Right renal pelvis (tissue), 4 donors: Measurements from ENCODE around the gene C8B. TPM values are rescaled to one million over a fixed set of nuclear protein-coding genes. Genes with fewer than 3 reads are reported as not detected.

ENCODE experiments used
- DNase-seq, 4 donors: peaks; one replicate each; pipeline ENCODE4 v3.0.0-alpha.2; 2013; ENCODE audit warnings: low read depth in 4 of 4, low spot score in 3 of 4, missing footprints in 1 of 4
- polyA plus RNA-seq, 4 donors: library from polyadenylated mRNA; unstranded; fragments of 120-200 nt; gene quantifications; one replicate each; pipeline ENCODE4 v1.2.1, GENCODE V29; 2013; ENCODE audit not compliant: insufficient read length in 4 of 4

C8B gene
- under 1 TPM in 1 of 4 donors, not detected in 3; 0.03 TPM for polyA plus RNA-seq

DNA sequence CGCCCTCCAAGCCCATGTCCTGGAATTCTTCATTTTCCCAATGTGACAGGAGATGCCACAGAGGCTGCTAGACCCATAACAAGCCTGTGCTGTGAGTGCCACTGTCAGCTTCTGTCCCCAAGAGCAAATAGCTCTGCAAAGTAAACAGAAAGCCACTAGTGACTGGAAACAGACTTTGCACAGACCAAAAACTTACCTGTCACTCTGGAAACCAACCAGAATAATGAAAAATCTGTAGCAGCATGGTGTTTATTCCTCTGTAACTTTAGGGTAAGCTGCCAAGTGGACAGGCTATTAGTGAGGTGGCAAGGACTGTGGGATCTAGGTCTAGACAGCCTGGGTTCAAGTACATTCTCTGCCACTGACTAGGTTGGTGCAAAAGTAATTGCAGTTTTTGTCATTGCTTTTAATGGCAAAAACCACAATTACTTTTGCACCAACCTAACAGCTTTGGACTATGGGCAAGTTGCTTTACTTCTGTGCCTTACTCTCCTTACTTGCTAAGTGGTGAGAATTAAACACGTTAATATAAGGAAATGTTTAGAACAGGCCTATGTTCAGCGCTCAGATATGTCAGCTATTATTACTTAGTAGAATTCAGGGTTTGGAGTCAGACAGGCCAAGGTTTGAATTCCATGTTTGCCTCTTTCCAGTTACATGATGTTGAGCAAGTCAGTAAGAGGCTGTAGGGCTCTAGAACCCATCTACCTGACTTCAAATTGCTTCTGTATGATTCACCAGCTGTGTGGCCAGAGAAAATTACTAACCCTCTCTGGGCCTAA lies at the start of gene C8B:
C8B (minus strand) TSS at position 100 of the 782 bp plus-strand sequence; CDS start at position 33, 67 bp downstream.
- DNase-seq: no peak

DNA sequence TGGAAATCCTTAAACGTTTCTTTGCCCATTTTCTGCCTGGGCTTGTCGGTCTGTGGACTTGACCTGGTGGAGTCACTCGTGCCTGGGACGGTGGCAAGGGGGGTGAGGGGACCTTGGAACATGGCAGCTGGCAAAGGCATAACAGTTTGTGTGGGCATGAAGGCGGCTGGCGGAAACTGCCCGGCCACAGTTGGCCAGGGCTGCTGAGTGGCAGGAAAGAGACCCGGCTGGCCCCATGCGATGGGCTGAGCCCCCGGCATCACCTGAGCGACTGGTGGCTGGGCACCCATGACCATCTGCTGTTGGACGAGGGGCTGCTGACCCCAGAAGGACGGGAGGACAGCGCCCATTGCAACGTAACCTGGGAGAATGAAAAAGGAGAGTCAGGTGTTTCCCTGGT lies 49.3 kb upstream of the C8B start:
- DNase-seq: no peak

DNA sequence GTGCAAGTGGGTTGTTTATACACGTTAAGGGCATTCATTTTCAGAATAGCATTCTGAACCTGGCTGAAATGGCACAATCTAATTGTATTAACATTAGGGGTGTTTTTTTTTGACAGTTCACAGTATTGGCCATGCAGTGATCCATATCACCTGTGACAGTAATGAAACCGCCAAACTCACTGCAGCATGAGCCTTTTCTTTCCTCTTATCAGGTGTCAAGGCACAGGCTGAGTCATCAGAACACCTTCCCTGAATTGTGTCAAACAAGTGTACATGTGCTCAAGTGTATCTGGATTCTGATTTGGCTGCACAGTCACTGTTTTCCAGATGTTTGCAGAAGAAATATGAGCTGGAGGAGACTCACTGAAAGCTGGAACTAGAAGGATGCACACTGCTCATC lies 47.7 kb upstream of the C8B start:
- no peak for DNase-seq

DNA sequence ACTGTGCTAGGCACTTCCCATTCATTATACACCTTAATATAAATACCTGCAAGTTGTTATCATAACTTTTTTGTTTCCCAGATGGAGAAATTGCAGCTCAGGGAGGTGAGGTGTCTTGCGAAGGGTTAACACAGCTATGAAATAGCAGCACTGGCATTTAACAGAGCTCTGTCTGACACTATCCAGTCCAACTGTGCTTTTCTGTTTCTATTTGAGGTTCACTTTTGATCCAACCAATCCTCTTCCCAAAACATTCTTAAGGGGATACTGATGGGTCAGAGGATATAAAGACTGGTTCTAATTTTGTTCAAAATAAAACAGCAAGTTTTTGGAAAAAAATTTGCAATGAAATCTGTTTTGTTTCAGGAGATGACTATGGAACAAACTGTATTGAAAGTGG lies 46.5 kb upstream of the C8B start:
- DNase-seq: no peak

DNA sequence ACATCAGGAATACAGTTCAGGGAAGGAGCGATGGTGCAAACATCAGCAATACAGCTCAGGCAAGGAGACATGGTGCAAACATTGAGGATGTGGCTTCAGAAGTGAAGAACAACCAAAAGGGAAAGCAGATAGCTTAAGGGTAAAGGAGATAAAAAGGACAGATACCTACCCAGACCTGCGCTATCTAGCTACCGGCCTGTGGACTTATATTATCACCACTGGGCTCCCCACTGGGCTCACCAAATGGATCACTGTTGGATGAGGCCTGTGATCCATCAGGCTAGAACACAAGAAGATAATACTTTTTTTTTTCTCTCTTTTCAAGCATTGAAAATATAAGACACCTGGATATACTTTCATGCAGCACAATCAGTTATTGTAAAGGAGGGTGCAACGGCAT lies 44.7 kb upstream of the C8B start:
- DNase-seq: no peak

DNA sequence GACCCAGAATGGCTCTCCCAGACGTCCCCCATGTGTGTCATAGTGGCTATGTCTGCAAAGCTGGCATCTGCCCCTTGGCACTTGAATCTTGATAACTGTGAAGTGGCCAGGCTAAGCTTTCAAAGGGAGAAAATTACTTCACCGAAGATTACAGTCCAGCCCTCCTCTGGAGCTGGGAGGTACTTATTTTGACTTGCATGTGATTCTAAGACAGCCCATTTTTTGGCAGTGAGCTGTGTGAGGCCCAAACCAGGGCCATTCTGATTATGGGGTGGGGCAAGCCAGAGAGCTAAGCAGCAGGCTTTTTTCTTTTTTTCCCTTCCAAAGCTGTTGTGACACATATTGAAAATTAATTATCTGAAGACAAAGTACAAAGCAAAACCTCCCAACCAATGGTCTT lies 42.1 kb upstream of the C8B start:
- no peak for DNase-seq

DNA sequence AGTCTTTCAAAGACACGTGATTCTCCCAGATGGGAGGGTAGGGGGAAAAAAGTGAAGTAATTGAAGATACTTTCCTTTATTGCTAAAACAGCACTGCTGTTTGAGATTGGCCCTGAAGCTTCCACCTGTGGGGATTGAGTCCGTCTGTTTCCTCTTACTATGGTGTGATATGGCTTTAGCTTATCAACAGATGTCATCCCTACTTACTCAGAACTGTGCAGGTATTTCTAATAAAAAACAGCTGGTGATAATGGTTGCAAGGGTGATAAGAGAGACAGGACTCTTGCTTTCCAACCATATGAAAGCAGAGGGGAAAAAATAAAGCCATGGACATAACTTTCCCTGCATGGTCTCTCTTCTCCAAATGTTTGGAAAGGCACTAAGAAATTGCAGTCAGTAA lies 41.7 kb upstream of the C8B start:
- DNase-seq: no peak

DNA sequence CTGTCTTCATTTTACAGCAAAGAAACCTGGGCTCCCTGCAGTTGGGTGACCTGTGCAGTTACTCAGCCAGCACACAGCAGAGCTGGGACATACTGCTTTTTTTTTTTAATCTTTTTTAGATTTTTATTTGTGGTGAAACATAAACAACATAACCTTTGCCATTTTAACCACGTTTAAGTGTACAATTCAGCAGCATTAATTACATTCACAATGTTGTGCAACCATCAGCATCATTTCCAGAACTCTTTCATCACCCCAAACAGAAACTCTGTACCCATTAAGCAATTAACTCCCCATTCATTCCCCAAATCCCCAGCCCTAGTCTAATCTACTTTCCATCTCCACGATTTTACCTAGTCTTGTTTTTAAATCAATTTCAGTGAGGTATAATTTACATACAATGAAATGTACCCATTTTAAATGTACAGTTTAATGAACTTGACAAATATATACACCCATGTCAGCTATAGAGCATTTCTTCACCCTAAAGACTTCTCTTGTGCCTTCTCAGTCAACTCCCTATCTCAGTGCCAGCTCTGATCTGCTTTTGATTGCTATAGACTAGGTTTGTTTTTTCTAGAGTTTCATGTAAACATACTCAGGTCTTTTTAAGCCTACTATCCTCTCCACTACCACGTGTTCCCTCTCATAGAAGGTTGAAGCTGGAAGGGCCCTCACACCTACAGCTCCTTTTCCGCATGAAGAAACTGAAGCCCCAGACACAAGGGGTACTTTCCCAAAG lies 37.8 kb upstream of the C8B start:
- no peak for DNase-seq

DNA sequence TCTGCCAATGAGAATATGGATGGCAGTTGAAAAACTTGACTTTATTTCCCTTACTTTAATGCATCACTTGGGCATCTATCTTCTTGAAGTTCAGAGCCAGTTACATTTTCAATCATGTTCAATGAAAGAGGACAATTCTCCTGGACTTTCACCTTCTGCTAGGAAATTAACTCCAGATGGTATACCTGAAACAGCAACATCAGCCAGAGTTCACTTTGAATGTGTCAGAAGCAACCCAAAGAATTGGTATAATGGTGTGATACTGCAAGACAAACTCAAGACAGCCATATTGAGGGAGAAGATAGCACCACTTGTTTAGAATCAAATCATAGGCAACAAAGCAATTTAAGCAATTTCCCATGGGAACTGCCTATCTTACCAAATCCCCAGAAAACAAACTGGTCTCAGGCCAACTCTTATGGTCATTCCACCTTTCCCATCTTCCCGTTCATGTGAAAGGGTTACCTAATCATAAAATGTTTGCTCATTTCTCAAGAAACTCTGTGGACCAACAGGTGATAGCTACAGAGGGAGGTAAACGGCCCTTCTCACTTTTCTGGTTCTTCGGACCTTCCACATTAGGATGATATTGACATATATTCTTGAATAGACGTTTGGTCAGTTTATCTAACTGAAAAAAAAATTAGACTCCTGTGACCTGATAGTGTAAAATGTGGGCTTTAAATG lies 29.7 kb upstream of the C8B start:
- DNase-seq: no peak

DNA sequence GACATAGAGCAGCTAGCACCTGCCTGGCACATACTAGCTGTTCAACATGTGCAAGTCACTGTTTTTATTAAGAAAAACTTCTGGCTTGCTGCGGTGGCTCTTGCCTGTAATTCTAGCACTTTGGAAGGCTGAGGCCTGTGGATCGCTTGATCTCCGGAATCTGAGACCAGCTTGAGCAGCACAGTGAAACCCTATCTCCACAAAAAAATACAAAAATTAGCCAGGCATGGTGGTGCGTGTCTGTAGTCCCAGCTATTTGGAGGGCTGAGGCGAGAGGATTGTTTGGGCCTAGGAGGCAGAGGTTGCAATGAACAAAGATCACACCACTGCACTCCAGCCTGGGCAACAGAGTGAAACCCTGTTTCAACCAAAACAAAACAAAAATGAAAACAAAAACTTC lies 27.7 kb upstream of the C8B start:
- DNase-seq: no peak

DNA sequence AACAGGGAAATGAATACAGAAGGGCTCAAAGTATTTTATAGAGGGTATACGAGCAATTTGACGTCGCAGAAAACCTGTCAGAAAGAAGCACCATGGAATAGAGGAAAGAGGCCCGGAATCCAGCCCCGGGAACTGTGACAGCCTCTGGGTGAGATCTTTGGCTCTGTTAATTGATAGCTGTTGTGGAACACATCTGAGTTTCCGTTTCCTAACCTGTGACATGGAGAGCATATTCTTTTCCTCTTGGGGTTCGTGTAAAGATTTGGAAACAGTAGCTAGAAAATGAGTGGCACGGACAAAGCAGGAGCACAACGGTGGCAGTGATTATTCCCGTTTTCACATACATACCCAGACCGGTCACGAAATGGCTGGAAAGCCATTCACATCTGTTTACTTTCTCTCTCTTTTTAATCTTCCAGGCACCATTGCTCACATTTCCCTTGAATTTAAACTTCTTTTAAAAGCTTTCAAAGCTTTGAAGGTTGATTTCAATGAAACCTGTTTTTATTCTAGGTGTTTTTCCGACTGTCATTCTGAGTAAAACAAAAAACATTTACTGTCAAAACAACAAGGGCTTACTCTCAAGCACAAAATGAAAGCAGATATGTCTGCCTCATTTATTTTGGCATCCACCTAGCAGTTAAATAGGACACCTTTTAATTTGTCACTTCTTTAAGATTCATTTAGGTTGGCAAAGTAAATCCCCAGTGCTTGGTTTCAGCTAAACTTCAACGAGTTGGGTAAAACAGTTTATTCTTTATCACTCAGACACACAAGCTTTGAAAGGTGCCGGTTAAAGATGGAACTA lies 26.7 kb upstream of the C8B start:
- DNase-seq: no peak

DNA sequence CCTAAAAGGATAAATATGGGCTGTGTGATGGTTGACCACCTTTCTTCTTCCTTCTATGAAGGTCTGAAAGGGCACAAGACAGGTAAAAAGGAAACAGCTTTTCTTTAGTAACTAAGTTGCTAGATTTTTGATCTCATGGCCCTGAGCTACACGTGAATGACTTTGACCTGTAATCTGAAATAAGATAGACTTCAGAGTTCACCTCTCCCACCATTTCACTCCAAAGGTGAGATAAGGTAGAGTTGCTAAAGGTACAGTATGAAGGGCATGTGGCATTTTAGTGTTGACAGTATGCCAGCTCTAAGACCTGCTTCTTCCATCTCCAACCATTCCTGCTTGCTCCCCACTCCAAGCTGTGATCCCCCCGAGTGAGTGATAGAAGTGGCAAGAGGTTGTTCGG lies 25.8 kb upstream of the C8B start:
- no peak for DNase-seq

DNA sequence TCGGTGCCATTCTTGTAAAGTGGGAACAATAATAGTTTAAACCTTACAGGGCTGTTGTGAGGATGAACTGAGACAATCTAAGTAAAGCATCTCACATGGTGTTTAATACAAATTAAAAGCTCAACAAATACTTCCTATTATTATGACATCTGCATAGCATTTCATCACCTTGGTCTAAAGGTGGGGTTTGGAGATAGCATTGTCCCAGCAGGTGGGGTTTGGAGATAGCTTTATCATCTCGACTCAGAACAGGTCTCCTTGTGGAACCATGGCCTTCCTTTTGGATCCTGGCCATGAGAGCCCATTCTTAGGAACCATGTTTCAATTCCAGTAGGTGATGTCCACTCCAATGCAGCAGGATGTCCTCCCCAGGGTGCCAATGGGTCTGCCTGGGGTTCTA lies 20.6 kb upstream of the C8B start:
- no peak for DNase-seq

DNA sequence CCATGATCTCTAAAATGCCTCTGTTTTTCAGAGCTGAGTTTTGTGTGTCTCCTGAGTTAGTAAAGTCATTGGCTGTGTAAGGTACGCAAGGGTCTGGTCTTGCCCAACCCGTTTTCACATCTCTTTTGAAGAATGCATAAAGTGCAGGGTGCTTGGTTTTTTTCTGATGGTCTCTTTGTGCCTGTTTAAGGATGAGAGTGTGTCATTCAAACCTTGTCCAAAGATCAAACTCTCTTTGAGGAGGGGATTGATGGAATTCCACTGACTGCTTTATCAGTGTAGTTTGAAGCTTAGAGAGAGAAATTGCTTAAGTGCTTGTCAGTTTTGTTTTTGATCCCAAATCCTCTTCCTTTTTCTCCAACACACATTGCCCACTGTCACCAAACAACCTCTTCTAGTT lies 20.0 kb upstream of the C8B start:
- no peak for DNase-seq

DNA sequence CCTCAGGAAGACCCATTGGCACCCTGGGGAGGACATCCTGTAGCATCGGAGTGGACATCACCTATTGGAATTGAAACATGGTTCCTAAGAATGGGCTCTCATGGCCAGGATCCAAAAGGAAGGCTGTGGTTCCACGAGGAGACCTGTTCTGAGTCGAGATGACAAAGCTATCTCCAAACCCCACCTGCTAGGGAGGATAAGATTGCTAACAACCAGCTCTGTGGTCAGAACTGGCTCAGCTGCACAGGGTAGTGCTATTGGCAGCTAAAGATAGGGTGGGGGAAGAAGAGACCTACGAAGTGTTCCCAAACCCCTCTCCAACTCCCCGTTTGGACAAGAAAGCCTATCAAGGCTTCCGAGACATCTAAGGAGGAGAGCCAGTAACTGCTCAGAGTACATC lies 17.7 kb upstream of the C8B start:
- DNase-seq: no peak

DNA sequence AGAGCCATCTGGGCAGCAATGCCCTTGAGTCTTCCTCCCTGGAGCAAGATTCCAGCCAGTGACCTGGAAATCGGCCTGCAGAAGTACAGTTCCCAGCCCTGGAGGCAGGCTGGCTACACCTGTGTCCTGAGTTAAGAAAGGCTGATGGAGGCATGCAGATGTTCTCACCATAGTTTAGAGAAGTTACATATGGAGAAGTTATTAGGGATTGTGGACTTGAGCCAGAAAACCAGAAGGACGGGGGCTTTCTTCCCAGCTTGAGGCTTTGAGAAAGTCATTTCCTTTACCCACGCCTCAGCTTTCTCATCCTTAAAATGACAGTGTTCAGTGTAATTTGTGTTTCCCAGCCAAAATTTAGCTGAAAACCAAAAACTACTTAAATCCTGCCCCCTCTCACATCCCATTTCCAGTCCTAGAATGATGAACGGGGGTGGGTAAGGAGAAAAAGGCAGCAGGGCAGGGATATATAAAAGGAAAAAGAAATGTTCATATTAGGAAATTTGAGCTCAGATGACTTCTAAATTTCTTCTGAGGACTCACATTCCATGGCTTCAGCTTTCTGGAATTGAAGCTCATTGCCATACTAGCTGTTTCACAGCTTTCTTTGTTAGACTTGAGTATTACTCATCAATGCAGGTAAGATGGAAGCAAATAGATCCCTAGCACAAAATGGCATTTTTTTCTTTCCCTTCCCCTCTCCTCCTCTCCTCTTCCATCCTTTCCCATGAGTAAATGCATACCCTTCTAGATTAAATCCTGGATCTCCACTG lies 14.4 kb upstream of the C8B start:
- DNase-seq: no peak

DNA sequence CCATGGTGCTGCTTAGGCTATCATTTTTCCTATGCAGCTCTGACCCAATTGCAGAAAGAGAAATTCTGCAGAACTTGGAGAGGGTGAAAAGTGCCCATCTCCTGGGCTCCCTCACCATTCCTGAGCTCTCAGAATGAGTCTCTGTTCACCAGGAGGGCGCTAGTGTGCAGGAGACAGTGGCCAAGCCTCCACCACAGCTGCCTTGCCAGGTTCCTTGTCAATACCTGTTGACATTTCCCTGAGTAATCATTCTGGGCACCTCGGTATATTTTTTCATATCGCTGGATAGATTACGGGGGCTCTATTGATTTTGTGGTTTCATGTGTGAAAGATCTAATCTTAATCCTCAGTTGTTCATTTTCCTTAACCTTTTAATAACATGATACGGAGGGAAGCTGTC lies 13.0 kb upstream of the C8B start:
- no peak for DNase-seq

DNA sequence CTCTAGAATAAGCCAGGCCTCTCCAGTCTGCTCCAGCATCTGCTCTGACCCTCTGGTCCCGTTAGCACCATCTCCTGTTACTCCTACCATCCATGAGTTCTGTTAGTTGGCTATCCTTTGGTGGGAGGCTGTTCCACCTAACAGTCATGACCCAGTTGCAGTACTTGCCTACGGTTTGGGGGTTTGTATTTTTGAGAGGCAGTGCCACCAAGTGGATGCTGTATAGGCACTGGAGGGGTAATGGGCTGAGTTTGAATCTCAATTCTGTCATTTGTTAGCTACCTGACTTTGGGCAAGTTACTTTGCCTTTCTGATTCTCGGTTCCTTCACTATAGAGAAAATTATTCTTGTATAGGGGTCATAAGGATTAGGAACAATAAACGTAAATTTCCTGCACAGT lies 12.1 kb upstream of the C8B start:
- no peak for DNase-seq

DNA sequence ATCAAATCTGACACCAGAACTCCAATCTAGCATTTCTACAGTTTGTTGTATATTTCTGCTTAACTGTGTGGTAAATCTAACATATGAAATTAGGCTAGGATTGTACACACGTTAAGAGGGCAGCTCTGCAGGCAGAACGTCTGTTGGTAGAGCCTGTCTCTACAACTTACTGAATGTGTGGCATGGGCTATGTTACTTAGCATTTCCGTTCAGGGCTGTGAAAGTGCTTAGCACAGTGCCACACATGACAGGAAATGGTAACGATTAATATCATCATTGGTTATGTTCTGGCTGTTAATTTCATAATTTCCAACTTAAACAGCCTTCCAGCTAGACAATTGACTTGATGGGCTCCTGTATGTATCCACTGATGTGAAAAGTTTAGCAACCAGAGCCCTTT lies 9.6 kb upstream of the C8B start:
- DNase-seq: no peak
